ENCODE data around the gene GLS.
"Not testable (repeated sequence)": the region's sequence is repeated elsewhere in the genome, so short reads cannot be mapped to it uniquely, and the experiment has no call there.

GLS gene

GRCh38 chr2:190959911-190960788, 79.5 kb downstream of the GLS start:
- H3K4me3 Mint-ChIP-seq = no peak overlapping the region
- no peaks in the 10 kb centered on the region for H3K27me3 Mint-ChIP-seq
- H3K4me1 Mint-ChIP-seq = peaks cover 21% of the 10 kb centered on the region
- no peaks in the 10 kb centered on the region for H3K9me3 Mint-ChIP-seq
- H3K27ac Mint-ChIP-seq = no peak overlapping the region
- ATAC-seq = no peak
- peaks cover 82% of the 10 kb centered on the region for H3K36me3 Mint-ChIP-seq

- H3K36me3 Mint-ChIP-seq = peaks cover 73% of the 10 kb centered on the region
- H3K4me3 Mint-ChIP-seq, H3K27me3 Mint-ChIP-seq, ATAC-seq, H3K9me3 Mint-ChIP-seq, H3K27ac Mint-ChIP-seq: not testable (repeated sequence)
- peaks cover 21% of the 10 kb centered on the region for H3K4me1 Mint-ChIP-seq
Observed at GRCh38 chr2:190961117-190961516, 80.5 kb downstream of the GLS start.

DNA sequence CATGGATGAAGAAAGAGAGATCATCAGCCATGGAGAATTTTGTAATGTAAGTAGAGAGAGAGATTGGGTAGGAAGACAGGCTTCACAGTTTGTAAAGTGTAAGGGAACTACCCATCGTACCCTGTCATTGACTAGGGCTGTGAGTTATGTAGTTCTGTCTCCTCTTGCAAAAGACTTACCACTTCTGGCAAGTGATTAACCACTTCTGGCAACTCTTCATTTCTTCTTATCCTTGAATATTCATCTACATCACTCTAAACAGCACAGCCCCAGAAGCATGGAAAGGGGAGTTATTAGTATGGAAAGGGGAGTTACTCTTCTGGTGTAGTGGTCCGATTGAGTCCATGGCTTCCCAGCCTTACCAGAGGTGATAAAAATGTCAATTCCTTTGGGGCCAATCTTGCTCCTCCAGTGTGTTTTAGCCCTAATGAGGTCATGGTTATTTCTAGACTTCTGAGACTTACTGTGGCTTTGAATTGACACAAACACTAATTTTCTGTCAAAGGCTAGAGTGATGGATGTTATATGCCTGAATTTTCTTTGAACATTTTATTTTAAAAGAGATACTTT, 81.4 kb downstream of the GLS start:
- ATAC-seq = no peak
- H3K27me3 Mint-ChIP-seq = no peaks in the 10 kb centered on the region
- H3K27ac Mint-ChIP-seq = peak overlapping the region; percentile 35

GRCh38 chr2:190963088-190963487, 82.5 kb downstream of the GLS start:
- no peak overlapping the region for H3K4me3 Mint-ChIP-seq
- H3K4me1 Mint-ChIP-seq = peaks cover 16% of the 10 kb centered on the region
- H3K9me3 Mint-ChIP-seq = no peaks in the 10 kb centered on the region
- H3K27me3 Mint-ChIP-seq = no peaks in the 10 kb centered on the region
- H3K36me3 Mint-ChIP-seq = peaks cover 53% of the 10 kb centered on the region
- ATAC-seq = no peak
- H3K27ac Mint-ChIP-seq = peak overlapping the region; percentile 72

More for the DNA sequence above, 81.4 kb downstream of the GLS start:
- Mint-ChIP-seq H3K9me3 (no peaks in the 10 kb centered on the region), H3K36me3 (peaks cover 64% of the 10 kb centered on the region), H3K4me1 (peaks cover 20% of the 10 kb centered on the region), H3K4me3 (no peak overlapping the region)

- Mint-ChIP-seq H3K9me3 (no peaks in the 10 kb centered on the region), H3K27ac (peak overlapping the region; percentile 72), H3K4me3 (no peak overlapping the region), H3K27me3 (no peaks in the 10 kb centered on the region), H3K4me1 (peaks cover 10% of the 10 kb centered on the region), H3K36me3 (peaks cover 44% of the 10 kb centered on the region)
- peak; percentile 53 for ATAC-seq
Observed at GRCh38 chr2:190964170-190964795, 83.7 kb downstream of the GLS start.

GRCh38 chr2:190965580-190966222, 85.1 kb downstream of the GLS start:
- H3K4me1 Mint-ChIP-seq = peaks cover 10% of the 10 kb centered on the region

GRCh38 chr2:190968522-190968921, 87.9 kb downstream of the GLS start:
- Mint-ChIP-seq H3K9me3 (no peaks in the 10 kb centered on the region), H3K36me3 (peaks cover 41% of the 10 kb centered on the region), H3K4me1 (peaks cover 10% of the 10 kb centered on the region), H3K27me3 (no peaks in the 10 kb centered on the region), H3K4me3 (no peak overlapping the region), H3K27ac (peak overlapping the region; percentile 67)
- no peak for ATAC-seq

More at GRCh38 chr2:190965580-190966222, 85.1 kb downstream of the GLS start:
- Mint-ChIP-seq H3K27ac (peak overlapping the region; percentile 72), H3K9me3 (no peaks in the 10 kb centered on the region), H3K4me3 (no peak overlapping the region), H3K36me3 (peaks cover 46% of the 10 kb centered on the region), H3K27me3 (no peaks in the 10 kb centered on the region)
- no peak for ATAC-seq

DNA sequence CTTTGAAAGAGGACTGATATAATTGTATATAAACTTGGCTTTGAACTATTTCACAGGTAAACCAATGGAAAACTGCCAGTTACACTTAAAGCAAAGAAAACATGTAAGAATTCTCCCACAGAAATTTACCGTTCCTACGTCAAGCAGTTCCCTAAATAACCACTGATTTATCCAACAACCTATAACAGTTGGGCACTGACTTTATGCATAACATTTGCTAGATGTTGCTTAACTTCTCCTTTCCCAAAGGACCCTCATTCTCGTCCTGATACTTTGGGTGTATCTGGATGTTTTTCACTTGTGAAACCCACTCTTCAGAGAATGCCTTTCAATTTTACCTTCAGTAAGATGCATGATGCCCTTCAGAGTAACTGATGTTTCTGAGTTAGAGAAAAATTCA, 89.5 kb downstream of the GLS start:
- Mint-ChIP-seq H3K27ac (peak overlapping the region; percentile 42), H3K4me1 (no peaks in the 10 kb centered on the region), H3K27me3 (no peaks in the 10 kb centered on the region), H3K36me3 (peaks cover 45% of the 10 kb centered on the region), H3K9me3 (no peaks in the 10 kb centered on the region), H3K4me3 (no peak overlapping the region)
- ATAC-seq = no peak

DNA sequence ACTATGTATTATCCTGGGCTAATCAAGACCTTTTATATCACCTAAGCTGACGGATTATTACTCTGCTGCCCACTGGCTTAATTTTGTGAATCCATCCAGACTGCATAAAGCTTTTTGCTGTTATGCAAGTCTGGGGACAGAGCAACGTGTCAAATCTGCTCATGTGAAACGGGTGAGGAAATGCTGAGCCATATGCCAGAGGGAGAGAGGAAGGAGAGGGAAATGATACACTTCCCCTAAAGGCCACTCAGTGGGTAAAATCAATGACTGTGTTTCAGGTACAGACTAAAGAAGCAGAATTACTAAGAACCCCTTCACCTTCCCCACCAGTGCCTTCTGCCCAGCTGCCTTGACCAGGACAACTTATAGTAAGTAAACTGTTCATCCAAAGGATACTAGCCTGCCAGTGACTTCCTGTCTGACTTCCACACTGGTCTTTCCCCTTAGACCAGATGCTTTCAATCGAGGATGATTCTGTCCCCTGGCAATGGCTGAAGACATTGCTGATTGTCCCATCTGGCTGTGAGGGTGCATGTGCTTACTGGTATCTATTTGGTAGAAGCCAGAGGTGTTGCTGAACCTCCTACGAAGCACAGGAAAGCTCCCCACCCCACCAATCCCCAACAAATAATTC, 90.4 kb downstream of the GLS start:
- H3K36me3 Mint-ChIP-seq = peaks cover 50% of the 10 kb centered on the region

DNA sequence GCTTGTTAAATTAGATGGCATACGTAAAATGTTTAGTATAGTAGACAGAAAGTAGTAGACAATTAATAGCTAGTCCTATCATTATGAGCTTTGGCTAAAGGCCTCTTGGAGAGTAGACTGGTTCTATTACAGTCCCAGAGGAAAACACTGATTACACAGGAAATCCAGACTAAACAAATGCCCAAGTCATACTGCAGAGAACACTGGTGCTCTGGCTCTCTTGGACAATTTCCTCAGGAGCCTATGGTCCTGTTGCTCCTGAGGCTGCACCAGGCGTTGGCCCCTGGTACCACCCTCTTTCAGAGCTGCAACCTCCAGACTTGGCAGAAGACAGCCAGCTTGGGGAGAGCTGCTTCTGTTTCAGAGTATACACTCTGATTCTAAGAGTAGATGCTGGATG, 91.6 kb downstream of the GLS start:
- H3K27ac Mint-ChIP-seq = peak overlapping the region; percentile 42
- ATAC-seq = no peak
- peaks cover 57% of the 10 kb centered on the region for H3K36me3 Mint-ChIP-seq
- no peak overlapping the region for H3K4me3 Mint-ChIP-seq
- H3K27me3 Mint-ChIP-seq = no peaks in the 10 kb centered on the region
- H3K4me1 Mint-ChIP-seq = no peaks in the 10 kb centered on the region
- no peaks in the 10 kb centered on the region for H3K9me3 Mint-ChIP-seq

More for the DNA sequence above, 90.4 kb downstream of the GLS start:
- no peak overlapping the region for H3K4me3 Mint-ChIP-seq
- ATAC-seq = no peak
- H3K4me1 Mint-ChIP-seq = no peaks in the 10 kb centered on the region
- no peaks in the 10 kb centered on the region for H3K27me3 Mint-ChIP-seq
- H3K9me3 Mint-ChIP-seq = no peaks in the 10 kb centered on the region
- peak overlapping the region; percentile 42 for H3K27ac Mint-ChIP-seq

DNA sequence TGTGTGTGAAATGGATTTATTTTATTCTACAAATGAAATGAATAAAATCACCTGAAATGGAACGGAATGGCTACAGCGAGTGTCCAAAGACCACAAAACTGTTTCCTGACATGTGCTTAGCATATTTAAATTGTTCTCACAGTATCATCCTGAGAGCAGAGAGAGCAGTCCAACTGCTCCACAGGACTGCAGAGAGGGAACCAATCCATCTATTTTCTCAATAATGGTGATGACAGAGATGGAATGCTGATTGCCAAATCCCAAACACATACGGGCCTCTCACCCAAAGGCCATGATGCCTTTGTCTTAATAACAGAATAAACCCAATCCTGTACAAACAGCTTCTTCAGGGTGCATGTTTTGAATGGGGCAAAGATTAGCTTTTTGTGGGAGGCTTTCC, 92.2 kb downstream of the GLS start:
- Mint-ChIP-seq H3K36me3 (peaks cover 63% of the 10 kb centered on the region), H3K27me3 (no peaks in the 10 kb centered on the region), H3K4me3 (no peak overlapping the region), H3K4me1 (no peaks in the 10 kb centered on the region), H3K9me3 (no peaks in the 10 kb centered on the region), H3K27ac (no peak overlapping the region)
- no peak for ATAC-seq

DNA sequence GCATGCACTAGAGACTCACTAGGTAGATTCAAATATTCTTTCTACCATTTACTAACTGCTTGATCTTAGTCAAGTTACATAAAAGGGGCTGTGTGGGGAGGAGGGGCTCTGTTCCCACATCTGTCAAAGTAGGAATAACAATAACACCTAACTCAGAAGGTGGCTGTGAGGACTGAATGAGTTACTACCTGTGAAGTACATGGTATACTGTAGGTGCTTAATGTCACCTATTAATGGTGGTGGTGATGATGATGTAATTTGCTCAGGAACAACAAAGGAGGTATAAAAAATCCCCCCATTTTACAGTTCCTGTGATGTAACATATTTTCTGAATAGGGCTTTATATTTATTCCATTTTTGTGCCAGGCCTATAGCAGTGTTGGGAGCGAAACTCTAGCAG, 92.6 kb downstream of the GLS start:
- peak overlapping the region; percentile 40 for H3K27ac Mint-ChIP-seq
- H3K9me3 Mint-ChIP-seq = no peaks in the 10 kb centered on the region
- H3K36me3 Mint-ChIP-seq = peaks cover 68% of the 10 kb centered on the region
- no peak for ATAC-seq
- H3K4me3 Mint-ChIP-seq = no peak overlapping the region
- H3K4me1 Mint-ChIP-seq = no peaks in the 10 kb centered on the region
- H3K27me3 Mint-ChIP-seq = no peaks in the 10 kb centered on the region

- Mint-ChIP-seq H3K4me3 (no peak overlapping the region), H3K27ac (peak overlapping the region; percentile 40), H3K9me3 (no peaks in the 10 kb centered on the region), H3K27me3 (no peaks in the 10 kb centered on the region), H3K4me1 (no peaks in the 10 kb centered on the region), H3K36me3 (peaks cover 75% of the 10 kb centered on the region)
- no peak for ATAC-seq
Observed at GRCh38 chr2:190973726-190974628, 93.4 kb downstream of the GLS start.
